Naive thymus-derived CD4-positive, alpha-beta T cell (primary cell): Measurements from ENCODE around the gene MREG. TPM values are rescaled to one million over a fixed set of nuclear protein-coding genes. Genes with fewer than 3 reads are reported as not detected.

Experiments used
- ATAC-seq: fragments of 150-1000 bp; cut with Tn5 transposase; 2 replicates; pipeline ENCODE4 v1.10.0; 2021; ENCODE audit warnings: mild to moderate bottlenecking, moderate library complexity
- CTCF ChIA-PET: fragments of 350-600 bp; sonication (Branson Sonifier 250); formaldehyde crosslinking; loops from one replicate; lab custom pipeline; 2021; ENCODE audit warnings: antibody characterized with exemption; lab: Charles Lee
- POLR2A ChIA-PET: fragments of 350-600 bp; sonication (Branson Sonifier 250); formaldehyde crosslinking; loops from one replicate; lab custom pipeline; 2021; ENCODE audit warnings: antibody characterized with exemption, inconsistent platforms; lab: Charles Lee
- DNase-seq, 9 donors: peaks; one replicate each; pipeline versions ENCODE4 v3.0.0 to v3.0.0-alpha.2; 2020 to 2022; ENCODE audit warnings: mixed read lengths in 1 of 9
- H3K27ac ChIP-seq: one replicate; pipeline ENCODE4 v1.7.0; 2013; ENCODE audit warnings: mild to moderate bottlenecking, low read depth, low read length, moderate library complexity
- H3K27me3 ChIP-seq, 2 donors: one replicate each; pipeline ENCODE4 v1.7.0; 2013; ENCODE audit warnings: low read length in 2 of 2, mild to moderate bottlenecking in 2 of 2, moderate library complexity in 2 of 2; ENCODE audit not compliant: control insufficient read depth in 2 of 2, insufficient read depth in 2 of 2
- H3K36me3 ChIP-seq, 3 experiments: 1 replicate in 2 of 3; 2 replicates in 1 of 3; pipeline ENCODE4 v1.7.0; 2013; ENCODE audit warnings: low read length in 3 of 3, mild to moderate bottlenecking in 3 of 3, moderate library complexity in 1 of 3; ENCODE audit not compliant: insufficient read depth in 3 of 3, control insufficient read depth in 2 of 3
- H3K4me1 ChIP-seq, 2 donors: one replicate each; pipeline ENCODE4 v1.7.0; 2013; ENCODE audit warnings: low read length in 2 of 2, mild to moderate bottlenecking in 2 of 2, moderate library complexity in 1 of 2; ENCODE audit not compliant: control insufficient read depth in 2 of 2, insufficient read depth in 2 of 2
- H3K4me3 ChIP-seq: 2 replicates; pipeline ENCODE4 v1.7.0; 2013; ENCODE audit warnings: mild to moderate bottlenecking, low read length
- H3K9me3 ChIP-seq, 3 experiments: 1 replicate in 2 of 3; 2 replicates in 1 of 3; pipeline ENCODE4 v1.7.0; 2013; ENCODE audit warnings: low read length in 3 of 3; ENCODE audit not compliant: control insufficient read depth in 2 of 3
- H3K27ac Mint-ChIP-seq, 9 donors: one replicate each; pipeline ENCODE4 v1.8.0; 2020 to 2022; ENCODE audit warnings: mixed read lengths in 9 of 9, mild to moderate bottlenecking in 8 of 9, moderate library complexity in 5 of 9, inconsistent platforms in 2 of 9
- H3K27me3 Mint-ChIP-seq, 5 donors: one replicate each; pipeline ENCODE4 v1.8.0; 2021 to 2022; ENCODE audit warnings: mixed read lengths in 5 of 5, mild to moderate bottlenecking in 1 of 5
- H3K36me3 Mint-ChIP-seq, 5 donors: one replicate each; pipeline ENCODE4 v1.8.0; 2020 to 2022; ENCODE audit warnings: mixed read lengths in 5 of 5, mild to moderate bottlenecking in 3 of 5, inconsistent platforms in 1 of 5
- H3K4me1 Mint-ChIP-seq, 7 donors: one replicate each; pipeline ENCODE4 v1.8.0; 2020 to 2022; ENCODE audit warnings: mixed read lengths in 7 of 7, mild to moderate bottlenecking in 3 of 7, inconsistent platforms in 1 of 7
- H3K4me3 Mint-ChIP-seq, 10 donors: one replicate each; pipeline ENCODE4 v1.8.0; 2020 to 2022; ENCODE audit warnings: mild to moderate bottlenecking in 10 of 10, mixed read lengths in 10 of 10, moderate library complexity in 6 of 10, inconsistent platforms in 2 of 10
- H3K9me3 Mint-ChIP-seq, 11 donors: one replicate each; pipeline ENCODE4 v1.8.0; 2020 to 2022; ENCODE audit warnings: mixed read lengths in 11 of 11, mild to moderate bottlenecking in 4 of 11, inconsistent platforms in 1 of 11, moderate library complexity in 1 of 11
- intact Hi-C, 2 donors: fragments of 100-400 bp; cut with micrococcal nuclease; formaldehyde crosslinking; loops; one replicate each; pipeline ENCODE4 v1.15.1; 2023
- polyA plus RNA-seq, 2 donors: library from polyadenylated mRNA; unstranded; fragments of 300-500 nt; fragmentation: Illumina TruSeq; gene quantifications; one replicate each; pipeline ENCODE4 v1.2.3, GENCODE V29; 2021
- total RNA-seq, 6 experiments: library from RNA in 5 of 6; stranded (reverse) in 5 of 6; gene quantifications; 1 replicate in 5 of 6; 2 replicates in 1 of 6; pipeline ENCODE4 v1.2.3 and lab custom pipeline; 2021 to 2026

MREG gene
- total and polyA plus RNA-seq, 7 experiments from 2014 or later, result 0.39 to 8.5 (median 6.1) TPM

DNA sequence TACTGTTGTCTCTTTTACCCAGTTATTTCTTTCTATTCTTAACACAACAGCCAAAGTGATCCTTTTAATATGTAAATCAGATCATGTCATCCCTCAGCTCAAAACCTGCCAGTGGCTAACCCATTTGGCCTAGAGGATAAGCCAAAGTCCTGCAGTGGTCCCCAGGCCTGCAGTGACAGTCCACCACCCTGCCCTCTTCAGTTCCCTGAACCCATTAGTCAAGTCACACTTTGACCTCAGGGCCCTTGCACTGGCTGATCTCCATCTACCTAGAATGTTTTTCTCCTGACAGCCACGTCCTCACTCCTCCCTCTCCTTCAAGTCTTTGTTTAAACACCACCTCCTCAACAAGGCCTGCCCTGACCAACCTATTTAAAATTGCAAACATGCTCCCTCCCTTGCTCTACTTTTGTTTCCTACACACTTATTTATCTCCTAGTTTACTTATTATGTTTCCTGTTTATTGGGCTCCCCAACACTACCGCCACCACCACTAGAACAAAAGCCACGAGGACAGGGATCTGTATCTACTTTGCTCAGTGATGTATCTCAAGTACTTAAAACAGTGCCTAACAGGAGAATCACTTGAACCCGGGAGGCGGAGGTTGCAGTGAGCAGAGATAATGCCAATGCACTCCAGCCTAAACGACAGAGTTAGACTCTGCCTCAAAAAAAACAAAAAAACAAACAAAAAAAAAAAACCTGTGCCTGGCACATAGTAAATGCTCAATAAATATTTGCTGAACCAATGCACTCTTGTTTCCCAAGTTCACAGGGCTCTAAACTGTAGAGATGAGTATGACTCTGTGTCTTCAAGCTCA lies 9.3 kb downstream of the MREG start:
- Mint-ChIP-seq H3K4me3 (no peak overlapping the region), H3K36me3 (peaks cover 0 to 5% (median 0%) of the 10 kb centered on the region in 5 donors), H3K9me3 (no peaks in the 10 kb centered on the region), H3K4me1 (peaks cover 23 to 44% (median 40%) of the 10 kb centered on the region in 7 donors), H3K27me3 (no peaks in the 10 kb centered on the region), H3K27ac (peak overlapping the region in 5 of 9 donors; percentile 9 to 65 (median 37))
- Histone ChIP-seq H3K9me3 (no peaks in the 10 kb centered on the region), H3K27me3 (no peaks in the 10 kb centered on the region), H3K36me3 (no peaks in the 10 kb centered on the region), H3K27ac (no peak overlapping the region), H3K4me1 (peaks cover 5 to 10% of the 10 kb centered on the region in 2 donors), H3K4me3 (no peak overlapping the region)
- intact Hi-C loops, result no loop called here
- CTCF ChIA-PET, result no interaction called here
- DNase-seq (no peak), ATAC-seq (no peak)
- POLR2A ChIA-PET, result no interaction called here

DNA sequence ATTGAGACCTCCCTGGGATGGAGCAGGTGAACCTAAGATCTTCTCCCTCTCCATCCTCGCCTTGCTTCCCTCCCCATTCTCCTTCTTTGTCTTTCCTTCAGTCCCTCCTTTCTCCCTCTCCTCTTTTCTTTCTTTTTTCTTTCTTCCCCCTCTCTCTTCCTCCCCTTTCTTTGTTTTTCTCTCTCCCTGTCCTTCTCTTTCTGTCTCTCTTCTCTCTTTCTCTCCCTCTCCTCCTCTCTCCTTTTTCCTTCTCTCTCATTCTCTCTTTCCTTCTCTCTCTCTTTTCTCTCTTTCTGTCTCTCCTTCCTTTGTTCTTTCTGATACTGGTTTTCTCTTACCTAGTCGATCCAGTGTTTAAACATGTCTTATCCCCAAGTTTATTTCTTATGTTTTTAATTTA lies 10.7 kb downstream of the MREG start:
- Mint-ChIP-seq H3K36me3 (peaks cover 0 to 5% (median under 1%) of the 10 kb centered on the region in 5 donors), H3K4me1 (peaks cover 26 to 47% (median 42%) of the 10 kb centered on the region in 7 donors), H3K27ac (peak overlapping the region in 4 of 9 donors; percentile 14 to 73 (median 48)), H3K27me3 (no peaks in the 10 kb centered on the region), H3K9me3 (no peaks in the 10 kb centered on the region), H3K4me3 (peak overlapping the region in 1 of 10 donors; percentile 6)
- Histone ChIP-seq H3K27me3 (no peaks in the 10 kb centered on the region), H3K9me3 (no peaks in the 10 kb centered on the region), H3K4me3 (no peak overlapping the region), H3K27ac (no peak overlapping the region), H3K36me3 (no peaks in the 10 kb centered on the region), H3K4me1 (peaks cover 5 to 21% of the 10 kb centered on the region in 2 donors)
- ChIA-PET POLR2A (no interaction called here), CTCF (no interaction called here)
- ATAC-seq (no peak), DNase-seq (no peak)
- intact Hi-C loops, result no loop called here

DNA sequence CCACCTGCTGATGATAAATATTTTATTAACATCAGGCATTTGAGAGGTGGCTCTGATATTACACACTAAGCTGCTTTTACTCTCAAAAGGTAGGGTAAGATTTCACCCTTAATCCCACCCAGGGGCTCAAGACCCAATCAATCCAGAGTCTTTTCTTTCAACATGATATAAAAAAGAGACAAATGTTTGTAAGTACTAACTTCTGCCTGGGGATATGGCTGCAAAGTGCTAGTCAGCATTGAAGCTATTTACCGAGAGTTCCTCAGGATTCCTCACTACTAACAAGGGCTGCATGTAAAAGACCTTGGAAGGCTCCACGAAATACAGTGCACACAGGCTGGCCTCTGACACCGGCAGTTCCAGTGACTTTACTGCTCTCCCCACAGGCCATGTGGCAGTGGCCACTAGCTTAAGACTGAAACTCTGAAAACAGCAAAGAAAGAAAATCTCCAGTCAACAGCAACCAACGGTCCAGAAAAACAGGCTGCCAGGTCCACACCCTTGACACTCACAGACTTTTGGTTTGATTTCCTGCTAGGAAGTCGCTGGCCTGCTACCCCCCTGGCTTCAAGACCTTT lies 11.2 kb downstream of the MREG start:
- Mint-ChIP-seq H3K4me3 (no peak overlapping the region), H3K9me3 (no peaks in the 10 kb centered on the region), H3K27me3 (no peaks in the 10 kb centered on the region), H3K27ac (peak overlapping the region in 5 of 9 donors; percentile 14 to 73 (median 27)), H3K4me1 (peaks cover 29 to 51% (median 47%) of the 10 kb centered on the region in 7 donors), H3K36me3 (peaks cover 0 to 6% (median 5%) of the 10 kb centered on the region in 5 donors)
- H3K27ac ChIP-seq, result no peak overlapping the region
- H3K9me3 ChIP-seq, result no peaks in the 10 kb centered on the region
- H3K4me1 ChIP-seq, result peaks cover 5 to 25% of the 10 kb centered on the region in 2 donors
- ChIA-PET POLR2A (no interaction called here), CTCF (no interaction called here)
- H3K36me3 ChIP-seq, result no peaks in the 10 kb centered on the region
- no peaks in the 10 kb centered on the region for H3K27me3 ChIP-seq
- H3K4me3 ChIP-seq, result no peak overlapping the region
- intact Hi-C loops, result no loop called here
- ATAC-seq (no peak), DNase-seq (no peak)

DNA sequence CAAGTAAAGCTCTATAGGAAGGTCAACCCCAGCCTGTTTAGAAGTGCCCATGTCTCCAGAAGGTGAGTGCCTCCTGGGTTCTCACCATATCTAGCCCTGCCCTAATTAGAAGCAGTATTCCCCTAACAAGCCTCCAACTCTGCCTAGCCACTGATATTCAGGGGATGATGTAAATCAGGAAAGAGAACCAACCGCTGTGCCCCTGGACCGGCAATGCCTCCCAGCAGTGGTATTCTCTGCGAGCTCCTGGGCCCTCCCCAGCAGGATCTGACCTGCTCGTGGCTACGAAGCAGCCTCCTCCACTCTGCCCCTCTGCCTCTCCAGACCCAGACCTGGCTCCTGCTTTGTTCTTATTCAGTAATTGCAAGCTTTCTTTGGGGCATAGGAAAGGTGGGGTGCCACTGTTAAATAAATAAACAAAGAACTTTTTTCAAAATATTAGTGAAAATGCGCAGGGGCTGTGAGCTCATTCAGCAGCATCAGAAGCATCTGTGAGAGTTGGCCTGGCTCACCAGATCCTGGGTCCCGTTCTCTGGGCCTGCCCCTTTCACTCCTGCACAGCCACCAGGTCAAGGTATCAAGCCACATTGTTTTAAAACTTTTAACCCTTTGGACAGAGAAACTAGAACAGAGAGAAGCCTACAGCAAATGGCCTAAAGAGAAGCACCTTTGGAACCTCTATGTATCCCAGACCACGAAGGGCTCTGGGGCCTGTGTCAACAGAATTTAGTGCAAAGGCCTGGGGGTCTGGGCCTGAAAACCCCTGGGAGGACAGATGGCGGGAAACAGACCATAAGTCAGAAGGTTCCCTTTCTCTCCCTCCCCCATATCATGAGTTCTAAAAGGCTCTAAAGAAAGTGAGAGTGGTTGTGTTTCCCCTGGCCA lies 11.9 kb downstream of the MREG start:
- intact Hi-C loops, result no loop called here
- no peaks in the 10 kb centered on the region for H3K27me3 ChIP-seq
- ChIA-PET CTCF (no interaction called here), POLR2A (no interaction called here)
- H3K27ac ChIP-seq, result no peak overlapping the region
- H3K36me3 Mint-ChIP-seq, result peaks cover 0 to 9% (median 5%) of the 10 kb centered on the region in 5 donors
- no peaks in the 10 kb centered on the region for H3K9me3 ChIP-seq
- no peak for ATAC-seq
- peaks cover 24 to 47% (median 41%) of the 10 kb centered on the region in 7 donors for H3K4me1 Mint-ChIP-seq
- no peak overlapping the region for H3K4me3 Mint-ChIP-seq
- peaks cover 0 to 18% of the 10 kb centered on the region in 2 donors for H3K4me1 ChIP-seq
- H3K27me3 Mint-ChIP-seq, result no peaks in the 10 kb centered on the region
- no peaks in the 10 kb centered on the region for H3K9me3 Mint-ChIP-seq
- DNase-seq, result no peak
- H3K36me3 ChIP-seq, result no peaks in the 10 kb centered on the region
- no peak overlapping the region for H3K4me3 ChIP-seq
- peak overlapping the region in 2 of 9 donors; percentile 25 to 29 for H3K27ac Mint-ChIP-seq

DNA sequence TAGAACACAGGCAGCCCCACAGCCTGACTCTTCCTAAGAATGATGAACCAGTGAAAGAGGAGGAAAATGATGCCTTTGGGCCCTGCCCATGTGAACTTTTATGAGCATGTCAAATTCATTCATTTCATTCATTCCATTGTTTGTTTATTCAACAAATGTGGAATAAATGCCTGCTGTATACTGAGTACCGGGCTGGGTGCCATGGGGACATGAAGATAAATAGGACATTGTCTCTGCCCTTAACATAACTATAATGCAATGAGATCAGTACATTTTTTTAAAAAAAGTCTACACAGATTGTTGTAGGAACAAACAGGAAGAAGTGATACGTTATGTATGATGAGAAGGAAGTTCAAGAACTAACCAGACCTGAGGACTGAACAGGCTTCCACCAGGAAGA lies 14.7 kb downstream of the MREG start:
- no peak for DNase-seq
- intact Hi-C loops, result no loop called here
- CTCF ChIA-PET, result interaction anchor here (1.0 kb wide), 1 partner anchor 17 kb away, joined by 3 read pairs; no protein-coding TSS in a partner anchor
- H3K27ac ChIP-seq, result no peak overlapping the region
- peaks cover 0 to 4% (median 0%) of the 10 kb centered on the region in 11 donors for H3K9me3 Mint-ChIP-seq
- peaks cover 0 to 12% (median 0%) of the 10 kb centered on the region in 3 experiments for H3K36me3 ChIP-seq
- H3K9me3 ChIP-seq, result no peaks in the 10 kb centered on the region
- peaks cover 0 to 16% of the 10 kb centered on the region in 2 donors for H3K4me1 ChIP-seq
- POLR2A ChIA-PET, result interaction anchor here (0.8 kb wide), 1 partner anchor 20 kb away, joined by 3 read pairs; no protein-coding TSS in a partner anchor
- ATAC-seq, result no peak
- H3K36me3 Mint-ChIP-seq, result peaks cover 11 to 33% (median 26%) of the 10 kb centered on the region in 5 donors
- peaks cover 13 to 26% (median 21%) of the 10 kb centered on the region in 7 donors for H3K4me1 Mint-ChIP-seq
- no peak overlapping the region for H3K27ac Mint-ChIP-seq
- no peak overlapping the region for H3K4me3 Mint-ChIP-seq
- H3K4me3 ChIP-seq, result no peak overlapping the region
- no peaks in the 10 kb centered on the region for H3K27me3 ChIP-seq
- H3K27me3 Mint-ChIP-seq, result no peaks in the 10 kb centered on the region

DNA sequence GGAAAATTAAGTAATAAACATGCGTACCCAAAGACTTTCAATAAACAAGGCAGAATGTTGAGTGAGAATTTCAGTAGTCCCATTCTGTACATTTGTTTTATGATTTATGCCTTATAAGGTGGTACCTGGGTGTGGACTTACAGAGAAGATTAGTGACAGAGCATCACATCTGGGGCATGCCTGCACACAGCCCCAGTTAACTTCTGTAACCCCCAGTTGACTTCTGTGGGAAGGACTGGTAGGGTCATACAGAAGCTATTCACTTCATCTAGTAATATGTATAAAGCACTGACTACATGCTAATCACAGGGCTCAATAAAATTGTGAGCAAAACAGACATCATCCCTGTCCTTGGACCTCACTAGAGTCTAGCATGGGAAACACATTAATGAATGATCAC lies 16.1 kb downstream of the MREG start:
- H3K27me3 Mint-ChIP-seq, result no peaks in the 10 kb centered on the region
- ChIA-PET CTCF (no interaction called here), POLR2A (no interaction called here)
- Histone ChIP-seq H3K4me1 (peaks cover 0 to 16% of the 10 kb centered on the region in 2 donors), H3K27ac (no peak overlapping the region), H3K9me3 (no peaks in the 10 kb centered on the region), H3K36me3 (peaks cover 0 to 12% (median 0%) of the 10 kb centered on the region in 3 experiments), H3K4me3 (no peak overlapping the region), H3K27me3 (no peaks in the 10 kb centered on the region)
- H3K27ac Mint-ChIP-seq, result peak overlapping the region in 6 of 9 donors; percentile 3 to 87 (median 45)
- peaks cover 0 to 9% (median 4%) of the 10 kb centered on the region in 11 donors for H3K9me3 Mint-ChIP-seq
- DNase-seq, result no peak
- H3K4me3 Mint-ChIP-seq, result peak overlapping the region in 4 of 10 donors; percentile 26 to 62 (median 40)
- H3K36me3 Mint-ChIP-seq, result peaks cover 25 to 47% (median 40%) of the 10 kb centered on the region in 5 donors
- H3K4me1 Mint-ChIP-seq, result peaks cover 5 to 12% (median 8%) of the 10 kb centered on the region in 7 donors
- intact Hi-C loops, result no loop called here
- no peak for ATAC-seq
